Endothelial cell of umbilical vein (primary cell): Measurements from ENCODE around the gene RPS6KA5. TPM values are rescaled to one million over a fixed set of nuclear protein-coding genes. Genes with fewer than 3 reads are reported as not detected.
"Not testable (repeated sequence)": the region's sequence is repeated elsewhere in the genome, so short reads cannot be mapped to it uniquely, and the experiment has no call there.

ENCODE experiments used
- BruUV-seq: library from RNA; stranded (reverse); fragments of 400-500 nt; replicated peaks from 2 replicates; lab custom pipeline; 2021; lab: Mats Ljungman, UMichigan
- CTCF ChIA-PET: fragments of 300-600, 350-600 bp; sonication (Branson Sonifier 250); formaldehyde crosslinking; loops from one replicate; lab custom pipeline; 2021; ENCODE audit warnings: antibody characterized with exemption, inconsistent platforms; lab: Charles Lee
- POLR2A ChIA-PET: fragments of 300-600, 350-600 bp; sonication (Branson Sonifier 250); formaldehyde crosslinking; loops from one replicate; lab custom pipeline; 2021; ENCODE audit warnings: antibody characterized with exemption, inconsistent platforms; lab: Charles Lee
- DNase-seq: peaks from one replicate; pipeline ENCODE4 v3.0.0-alpha.2; 2011; ENCODE audit warnings: low read depth, low spot score
- FAIRE-seq: peaks from 2 replicates; lab custom pipeline; 2011; peaks lifted over from hg19 to GRCh38; lab: Jason Lieb, UNC
- H2AFZ ChIP-seq: 2 replicates; pipeline ENCODE4 v1.6.0; 2012; ENCODE audit warnings: low read depth, low read length, control low read depth, inconsistent platforms
- H3K27ac ChIP-seq: 2 replicates; pipeline ENCODE4 v1.5.1; 2011; ENCODE audit warnings: low read depth, mild to moderate bottlenecking, control low read depth, low read length, moderate library complexity; ENCODE audit not compliant: insufficient read depth
- H3K27me3 ChIP-seq, 2 experiments: 2 replicates each; pipeline versions ENCODE4 v1.6.0 to v1.6.1; 2011; ENCODE audit warnings: low read length in 2 of 2, mixed read lengths in 1 of 2; ENCODE audit not compliant: control insufficient read depth in 2 of 2, insufficient read depth in 2 of 2
- H3K36me3 ChIP-seq, 2 experiments: 2 replicates in 1 of 2; 3 replicates in 1 of 2; pipeline ENCODE4 v1.5.1; 2011; ENCODE audit warnings: low read length in 2 of 2, mild to moderate bottlenecking in 1 of 2, moderate library complexity in 1 of 2; ENCODE audit not compliant: control insufficient read depth in 2 of 2, insufficient read depth in 2 of 2; ENCODE audit errors: extremely low read depth in 1 of 2
- H3K4me1 ChIP-seq: 3 replicates; pipeline ENCODE4 v1.5.1; 2011; ENCODE audit warnings: mild to moderate bottlenecking, low read length; ENCODE audit not compliant: control insufficient read depth, insufficient read depth; ENCODE audit errors: extremely low read depth
- H3K4me2 ChIP-seq: 2 replicates; pipeline ENCODE4 v1.6.1; 2011; ENCODE audit warnings: low read length, control low read depth, mixed read lengths; ENCODE audit not compliant: insufficient read depth
- H3K4me3 ChIP-seq, 3 experiments: fragments of 200-600 bp in 1 of 3; sonication (generic), shearing (Covaris generic) in 1 of 3; replicated peaks in 1 of 3; 2 replicates each; pipeline ENCODE4 v1.5.1; 2011 to 2016; ENCODE audit warnings: control low read depth in 3 of 3, low read length in 3 of 3, mild to moderate bottlenecking in 2 of 3, inconsistent platforms in 1 of 3, low read depth in 1 of 3, moderate library complexity in 1 of 3; ENCODE audit not compliant: insufficient read depth in 1 of 3
- H3K79me2 ChIP-seq: 2 replicates; pipeline ENCODE4 v1.6.0; 2012; ENCODE audit warnings: low read length, inconsistent platforms; ENCODE audit not compliant: control insufficient read depth, insufficient read depth
- H3K9ac ChIP-seq: replicated peaks from 2 replicates; pipeline ENCODE3; 2011; ENCODE audit warnings: low read length, control low read depth; ENCODE audit not compliant: insufficient read depth; ENCODE audit errors: extremely low read depth
- H3K9me1 ChIP-seq: replicated peaks from 3 replicates; pipeline ENCODE4 v1.6.0; 2011; ENCODE audit warnings: mild to moderate bottlenecking, low read length; ENCODE audit not compliant: control insufficient read depth, insufficient read depth; ENCODE audit errors: extremely low read depth
- H3K9me3 ChIP-seq: replicated peaks from 2 replicates; pipeline ENCODE4 v1.5.1; 2012; ENCODE audit warnings: low read length, inconsistent platforms; ENCODE audit not compliant: control insufficient read depth, insufficient read depth
- H4K20me1 ChIP-seq: replicated peaks from 2 replicates; pipeline ENCODE3; 2011; ENCODE audit warnings: mild to moderate bottlenecking, low read length; ENCODE audit not compliant: control insufficient read depth, insufficient read depth; ENCODE audit errors: extremely low read depth
- CTCF ChIP-seq, 2 donors: IDR thresholded peaks; 1 replicate in 1 of 2; 2 replicates in 1 of 2; pipeline ENCODE4 v1.5.1; 2011; ENCODE audit warnings: low read length in 2 of 2, mild to moderate bottlenecking in 2 of 2, moderate library complexity in 2 of 2, control low read depth in 1 of 2, inconsistent platforms in 1 of 2, low read depth in 1 of 2; ENCODE audit not compliant: insufficient read depth in 1 of 2; ENCODE audit errors: extremely low read depth in 1 of 2
- EZH2 ChIP-seq: IDR thresholded peaks from 2 replicates; pipeline ENCODE4 v1.6.1; 2012; ENCODE audit warnings: borderline replicate concordance, low read depth, mild to moderate bottlenecking, moderate library complexity, low read length, inconsistent platforms; ENCODE audit not compliant: severe bottlenecking
- FOS ChIP-seq: IDR thresholded peaks from 2 replicates; pipeline ENCODE4 v1.6.1; 2011; ENCODE audit warnings: mild to moderate bottlenecking, low read length, moderate library complexity, borderline replicate concordance; ENCODE audit not compliant: insufficient read depth
- GATA2 ChIP-seq: IDR thresholded peaks from 2 replicates; pipeline ENCODE4 v1.7.0; 2011; ENCODE audit warnings: low read depth, mild to moderate bottlenecking, moderate library complexity, mixed read lengths, low read length; ENCODE audit not compliant: insufficient read length, insufficient read depth
- JUN ChIP-seq: IDR thresholded peaks from 2 replicates; pipeline ENCODE4 v1.6.1; 2011; ENCODE audit warnings: borderline replicate concordance, low read depth; ENCODE audit not compliant: insufficient read length, insufficient read depth
- MAX ChIP-seq: IDR thresholded peaks from 2 replicates; pipeline ENCODE4 v1.6.1; 2011; ENCODE audit not compliant: insufficient read depth, insufficient read length
- MYC ChIP-seq: IDR thresholded peaks from one replicate; pipeline ENCODE4 v1.6.1; 2011; ENCODE audit warnings: mild to moderate bottlenecking, low read depth, low read length
- POLR2A ChIP-seq: IDR thresholded peaks from 2 replicates; pipeline ENCODE4 v1.6.1; 2012; ENCODE audit warnings: low read depth, mild to moderate bottlenecking, control low read depth, low read length
- POLR2AphosphoS5 ChIP-seq: IDR thresholded peaks from 2 replicates; pipeline ENCODE4 v1.6.1; 2012; ENCODE audit warnings: low read depth, mild to moderate bottlenecking, control low read depth, low read length, moderate library complexity; ENCODE audit not compliant: insufficient read depth
- dilution Hi-C: fragments of 300-500 bp; cut with MboI; formaldehyde crosslinking; loops from one replicate; pipeline ENCODE4 v1.15.0; 2019; ENCODE audit warnings: low sequenced_read_pairs; ENCODE audit not compliant: extremely low pct_ligation_motif_present
- intact Hi-C: fragments of 100-400 bp; cut with micrococcal nuclease; formaldehyde crosslinking; loops from one replicate; pipeline ENCODE4 v1.10.0; 2022
- polyA plus RNA-seq, 4 experiments: library from polyadenylated mRNA; depleted of rRNA in 3 of 4; stranded (reverse) in 3 of 4; unstranded in 1 of 4; fragments of >200 nt; gene quantifications; 2 replicates each; pipeline versions ENCODE4 v1.2.1 to v1.2.3, GENCODE V29; 2011 to 2012; ENCODE audit warnings: missing spikeins in 1 of 4
- total RNA-seq: library from RNA; stranded (reverse); gene quantifications from 2 replicates; pipeline ENCODE4 v1.2.3, GENCODE V29; 2021

RPS6KA5 gene
- total and polyA plus RNA-seq, 2 donors (not counting 3 experiments of a cell fraction or from before 2014, with no cell fraction given) = 2.9 to 5.4 TPM

- POLR2A ChIA-PET = no interaction called here
- CTCF ChIA-PET = interaction anchor here (0.9 kb wide), 1 partner anchor 16 kb away, joined by 3 read pairs; no protein-coding TSS in a partner anchor
- H3K4me3 ChIP-seq = no peak overlapping the region
- intact Hi-C loops (no loop called here), dilution Hi-C loops (no loop called here)
- no TSS peak for BruUV-seq
- no peaks in the 10 kb centered on the region for H3K27me3 ChIP-seq
- no peak overlapping the region for H2AFZ ChIP-seq
- H3K9me3 ChIP-seq = no peaks in the 10 kb centered on the region
- H4K20me1 ChIP-seq = no peaks in the 10 kb centered on the region
- no peak for DNase-seq
- H3K9ac ChIP-seq = no peak overlapping the region
- FAIRE-seq = no peak
- H3K36me3 ChIP-seq = peaks cover 0 to 1% of the 10 kb centered on the region in 2 experiments
- H3K27ac ChIP-seq = no peak overlapping the region
- H3K9me1 ChIP-seq = no peaks in the 10 kb centered on the region
- no peaks in the 10 kb centered on the region for H3K4me1 ChIP-seq
- TF ChIP-seq POLR2AphosphoS5 = no peak
- no peak for TF ChIP-seq EZH2
- TF ChIP-seq MAX = no peak
- TF ChIP-seq POLR2A = no peak
- TF ChIP-seq MYC = no peak
- TF ChIP-seq JUN = no peak
- TF ChIP-seq GATA2 = no peak
- TF ChIP-seq CTCF (IDR thresholded peaks at IDR 0.05; ENCODE audit: extremely low read depth in 1 of 2, insufficient read depth in 1 of 2, low read depth in 1 of 2, low read length in 2 of 2) = no peak
- TF ChIP-seq FOS = no peak
- H3K4me2 ChIP-seq = no peak overlapping the region
- no peaks in the 10 kb centered on the region for H3K79me2 ChIP-seq
Measured at GRCh38 chr14:90981636-90982035, 78.8 kb downstream of the RPS6KA5 start.

GRCh38 chr14:90980636-90981035, 79.8 kb downstream of the RPS6KA5 start:
- intact Hi-C loops, H2AFZ ChIP-seq, H3K4me2 ChIP-seq, H3K27ac ChIP-seq, H3K79me2 ChIP-seq, H3K27me3 ChIP-seq, CTCF ChIA-PET, H4K20me1 ChIP-seq, H3K9me1 ChIP-seq, H3K4me3 ChIP-seq, H3K4me1 ChIP-seq, POLR2A ChIA-PET, dilution Hi-C loops, H3K9ac ChIP-seq, FAIRE-seq, H3K9me3 ChIP-seq, DNase-seq, BruUV-seq, H3K36me3 ChIP-seq: not testable (repeated sequence)
